VCaP (cell line): Measurements from ENCODE around the gene SLC13A5.
"Not testable (repeated sequence)": the region's sequence is repeated elsewhere in the genome, so short reads cannot be mapped to it uniquely, and the experiment has no call there.

Experiments
- H3K27ac ChIP-seq: fragments of 450-650 bp; 2 replicates; pipeline ENCODE4 v1.5.1; 2017
- CTCF ChIP-seq: fragments of 450-650 bp; conservative IDR thresholded peaks from 2 replicates; pipeline ENCODE4 v1.5.1; 2017; ENCODE audit warnings: mild to moderate bottlenecking, moderate library complexity

The SLC13A5 gene

GRCh38 chr17:6660805-6661463 lies 52.2 kb downstream of the SLC13A5 start:
- TF ChIP-seq CTCF, result no peak
- no peak overlapping the region for H3K27ac ChIP-seq

- H3K27ac ChIP-seq, result no peak overlapping the region
- no peak for TF ChIP-seq CTCF
Observed at GRCh38 chr17:6660101-6660500, 53.1 kb downstream of the SLC13A5 start.

- not testable (repeated sequence) for H3K27ac ChIP-seq
Observed at GRCh38 chr17:6658411-6658810, 54.8 kb downstream of the SLC13A5 start.

- no peak overlapping the region for H3K27ac ChIP-seq
- no peak for TF ChIP-seq CTCF
Observed at GRCh38 chr17:6657633-6658287, 55.4 kb downstream of the SLC13A5 start.

- H3K27ac ChIP-seq, result not testable (repeated sequence)
Observed at GRCh38 chr17:6656797-6657632, 56.2 kb downstream of the SLC13A5 start.

- not testable (repeated sequence) for H3K27ac ChIP-seq
Observed at GRCh38 chr17:6655732-6656361, 57.3 kb downstream of the SLC13A5 start.

- TF ChIP-seq CTCF, result no peak
- no peak overlapping the region for H3K27ac ChIP-seq
Observed at GRCh38 chr17:6654841-6655731, 58.1 kb downstream of the SLC13A5 start.

- no peak for TF ChIP-seq CTCF
- H3K27ac ChIP-seq, result peak overlapping the region; percentile 81; the same call in 1 of the 2 replicates
Observed at GRCh38 chr17:6651919-6652452, 61.2 kb downstream of the SLC13A5 start.
